HEK293 (cell line): ENCODE results near the gene ZCCHC24.

Experiments
- REPIN1 ChIP-seq: fragments of 450-650 bp; formaldehyde crosslinking; IDR thresholded peaks from 2 replicates; pipeline ENCODE4 v1.5.1; 2017; ENCODE audit warnings: missing biosample characterization, missing genetic modification characterization, low read depth
- ZNF174 ChIP-seq: fragments of 450-650 bp; formaldehyde crosslinking; IDR thresholded peaks from 2 replicates; pipeline ENCODE4 v1.5.0; 2017; ENCODE audit warnings: missing biosample characterization, mild to moderate bottlenecking, missing genetic modification characterization
- ZNF311 ChIP-seq: fragments of 450-650 bp; formaldehyde crosslinking; IDR thresholded peaks from 2 replicates; pipeline ENCODE4 v1.5.1; 2017; ENCODE audit warnings: missing biosample characterization, missing genetic modification characterization, borderline replicate concordance
- ZNF433 ChIP-seq: fragments of 450-650 bp; formaldehyde crosslinking; IDR thresholded peaks from 2 replicates; pipeline ENCODE4 v1.5.1; 2016; ENCODE audit warnings: missing biosample characterization, missing genetic modification characterization, low read depth
- ZNF623 ChIP-seq: fragments of 450-650 bp; formaldehyde crosslinking; IDR thresholded peaks from 2 replicates; pipeline ENCODE4 v1.5.1; 2016; ENCODE audit warnings: missing biosample characterization, missing genetic modification characterization
- ZNF629 ChIP-seq: fragments of 450-650 bp; formaldehyde crosslinking; IDR thresholded peaks from 2 replicates; pipeline ENCODE4 v1.5.1; 2017; ENCODE audit warnings: missing biosample characterization, missing genetic modification characterization
- TF ChIP-seq, protein P1 (sequence below): fragments of 450-650 bp; formaldehyde crosslinking; IDR thresholded peaks from 2 replicates; pipeline ENCODE4 v1.5.1; 2016; ENCODE audit warnings: missing biosample characterization, missing genetic modification characterization
- TF ChIP-seq, protein P2 (sequence below): fragments of 450-650 bp; formaldehyde crosslinking; IDR thresholded peaks from 2 replicates; pipeline ENCODE4 v1.5.1; 2016; ENCODE audit warnings: missing biosample characterization, missing genetic modification characterization
- TF ChIP-seq, protein P3 (sequence below): fragments of 450-650 bp; formaldehyde crosslinking; IDR thresholded peaks from 2 replicates; pipeline ENCODE4 v1.5.1; 2016; ENCODE audit warnings: missing biosample characterization, missing genetic modification characterization
- TF ChIP-seq, protein P4 (sequence below): fragments of 450-650 bp; formaldehyde crosslinking; IDR thresholded peaks from 2 replicates; pipeline ENCODE4 v1.5.1; 2016; ENCODE audit warnings: missing biosample characterization, missing genetic modification characterization

DNA sequence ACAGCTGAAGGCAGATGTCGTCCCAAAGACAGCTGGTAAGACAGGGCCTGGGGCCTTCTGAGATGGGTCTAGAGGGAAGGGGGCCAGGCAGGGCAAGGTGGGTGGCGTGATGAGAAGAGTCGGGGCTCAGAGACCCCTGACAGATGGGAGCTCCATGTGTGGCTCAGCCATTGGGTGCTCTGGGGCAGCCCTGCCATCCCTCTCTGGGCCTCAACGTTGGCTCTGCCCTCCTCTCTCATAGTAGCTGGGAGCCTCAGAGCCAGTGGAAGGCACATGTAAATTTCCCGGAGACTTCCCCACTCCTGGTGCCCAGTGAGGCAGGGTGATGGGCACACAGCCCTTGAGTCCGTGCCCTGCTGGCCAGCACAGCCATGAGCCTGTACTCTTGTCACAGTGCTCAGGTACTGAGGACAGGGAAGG is 96.3 kb downstream of the ZCCHC24 start:
- TF ChIP-seq, protein P1, sequence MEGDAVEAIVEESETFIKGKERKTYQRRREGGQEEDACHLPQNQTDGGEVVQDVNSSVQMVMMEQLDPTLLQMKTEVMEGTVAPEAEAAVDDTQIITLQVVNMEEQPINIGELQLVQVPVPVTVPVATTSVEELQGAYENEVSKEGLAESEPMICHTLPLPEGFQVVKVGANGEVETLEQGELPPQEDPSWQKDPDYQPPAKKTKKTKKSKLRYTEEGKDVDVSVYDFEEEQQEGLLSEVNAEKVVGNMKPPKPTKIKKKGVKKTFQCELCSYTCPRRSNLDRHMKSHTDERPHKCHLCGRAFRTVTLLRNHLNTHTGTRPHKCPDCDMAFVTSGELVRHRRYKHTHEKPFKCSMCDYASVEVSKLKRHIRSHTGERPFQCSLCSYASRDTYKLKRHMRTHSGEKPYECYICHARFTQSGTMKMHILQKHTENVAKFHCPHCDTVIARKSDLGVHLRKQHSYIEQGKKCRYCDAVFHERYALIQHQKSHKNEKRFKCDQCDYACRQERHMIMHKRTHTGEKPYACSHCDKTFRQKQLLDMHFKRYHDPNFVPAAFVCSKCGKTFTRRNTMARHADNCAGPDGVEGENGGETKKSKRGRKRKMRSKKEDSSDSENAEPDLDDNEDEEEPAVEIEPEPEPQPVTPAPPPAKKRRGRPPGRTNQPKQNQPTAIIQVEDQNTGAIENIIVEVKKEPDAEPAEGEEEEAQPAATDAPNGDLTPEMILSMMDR (tag by site-specific recombination), result no peak
- TF ChIP-seq ZNF623 (tag by site-specific recombination) (no peak), ZNF629 (no peak), REPIN1 (tag by site-specific recombination) (no peak), ZNF311 (tag by site-specific recombination) (no peak), ZNF174 (tag by site-specific recombination) (no peak), ZNF433 (tag by site-specific recombination) (no peak)
- TF ChIP-seq, protein P2, sequence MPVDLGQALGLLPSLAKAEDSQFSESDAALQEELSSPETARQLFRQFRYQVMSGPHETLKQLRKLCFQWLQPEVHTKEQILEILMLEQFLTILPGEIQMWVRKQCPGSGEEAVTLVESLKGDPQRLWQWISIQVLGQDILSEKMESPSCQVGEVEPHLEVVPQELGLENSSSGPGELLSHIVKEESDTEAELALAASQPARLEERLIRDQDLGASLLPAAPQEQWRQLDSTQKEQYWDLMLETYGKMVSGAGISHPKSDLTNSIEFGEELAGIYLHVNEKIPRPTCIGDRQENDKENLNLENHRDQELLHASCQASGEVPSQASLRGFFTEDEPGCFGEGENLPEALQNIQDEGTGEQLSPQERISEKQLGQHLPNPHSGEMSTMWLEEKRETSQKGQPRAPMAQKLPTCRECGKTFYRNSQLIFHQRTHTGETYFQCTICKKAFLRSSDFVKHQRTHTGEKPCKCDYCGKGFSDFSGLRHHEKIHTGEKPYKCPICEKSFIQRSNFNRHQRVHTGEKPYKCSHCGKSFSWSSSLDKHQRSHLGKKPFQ (tag by site-specific recombination), result no peak
- TF ChIP-seq, protein P3, sequence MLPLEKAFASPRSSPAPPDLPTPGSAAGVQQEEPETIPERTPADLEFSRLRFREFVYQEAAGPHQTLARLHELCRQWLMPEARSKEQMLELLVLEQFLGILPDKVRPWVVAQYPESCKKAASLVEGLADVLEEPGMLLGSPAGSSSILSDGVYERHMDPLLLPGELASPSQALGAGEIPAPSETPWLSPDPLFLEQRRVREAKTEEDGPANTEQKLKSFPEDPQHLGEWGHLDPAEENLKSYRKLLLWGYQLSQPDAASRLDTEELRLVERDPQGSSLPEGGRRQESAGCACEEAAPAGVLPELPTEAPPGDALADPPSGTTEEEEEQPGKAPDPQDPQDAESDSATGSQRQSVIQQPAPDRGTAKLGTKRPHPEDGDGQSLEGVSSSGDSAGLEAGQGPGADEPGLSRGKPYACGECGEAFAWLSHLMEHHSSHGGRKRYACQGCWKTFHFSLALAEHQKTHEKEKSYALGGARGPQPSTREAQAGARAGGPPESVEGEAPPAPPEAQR (tag by site-specific recombination), result no peak
- TF ChIP-seq, protein P4, sequence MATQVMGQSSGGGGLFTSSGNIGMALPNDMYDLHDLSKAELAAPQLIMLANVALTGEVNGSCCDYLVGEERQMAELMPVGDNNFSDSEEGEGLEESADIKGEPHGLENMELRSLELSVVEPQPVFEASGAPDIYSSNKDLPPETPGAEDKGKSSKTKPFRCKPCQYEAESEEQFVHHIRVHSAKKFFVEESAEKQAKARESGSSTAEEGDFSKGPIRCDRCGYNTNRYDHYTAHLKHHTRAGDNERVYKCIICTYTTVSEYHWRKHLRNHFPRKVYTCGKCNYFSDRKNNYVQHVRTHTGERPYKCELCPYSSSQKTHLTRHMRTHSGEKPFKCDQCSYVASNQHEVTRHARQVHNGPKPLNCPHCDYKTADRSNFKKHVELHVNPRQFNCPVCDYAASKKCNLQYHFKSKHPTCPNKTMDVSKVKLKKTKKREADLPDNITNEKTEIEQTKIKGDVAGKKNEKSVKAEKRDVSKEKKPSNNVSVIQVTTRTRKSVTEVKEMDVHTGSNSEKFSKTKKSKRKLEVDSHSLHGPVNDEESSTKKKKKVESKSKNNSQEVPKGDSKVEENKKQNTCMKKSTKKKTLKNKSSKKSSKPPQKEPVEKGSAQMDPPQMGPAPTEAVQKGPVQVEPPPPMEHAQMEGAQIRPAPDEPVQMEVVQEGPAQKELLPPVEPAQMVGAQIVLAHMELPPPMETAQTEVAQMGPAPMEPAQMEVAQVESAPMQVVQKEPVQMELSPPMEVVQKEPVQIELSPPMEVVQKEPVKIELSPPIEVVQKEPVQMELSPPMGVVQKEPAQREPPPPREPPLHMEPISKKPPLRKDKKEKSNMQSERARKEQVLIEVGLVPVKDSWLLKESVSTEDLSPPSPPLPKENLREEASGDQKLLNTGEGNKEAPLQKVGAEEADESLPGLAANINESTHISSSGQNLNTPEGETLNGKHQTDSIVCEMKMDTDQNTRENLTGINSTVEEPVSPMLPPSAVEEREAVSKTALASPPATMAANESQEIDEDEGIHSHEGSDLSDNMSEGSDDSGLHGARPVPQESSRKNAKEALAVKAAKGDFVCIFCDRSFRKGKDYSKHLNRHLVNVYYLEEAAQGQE, result no peak
